Activated CD4-positive, alpha-beta T cell treated with anti-CD3 and anti-CD28 coated beads, Interleukin-2, amount 10 ng/mL, durations not matched to agents 7 days and 5 days (primary cell): ENCODE measurements around the gene AGTRAP. TPM values are rescaled to one million over a fixed set of nuclear protein-coding genes. Genes with fewer than 3 reads are reported as not detected.

ENCODE experiments used
- CTCF ChIA-PET: fragments of 350-600 bp; sonication (Branson Sonifier 250); formaldehyde crosslinking; loops from one replicate; lab custom pipeline; 2021; ENCODE audit warnings: antibody characterized with exemption; lab: Charles Lee
- POLR2A ChIA-PET: fragments of 350-600 bp; sonication (Branson Sonifier 250); formaldehyde crosslinking; loops from one replicate; lab custom pipeline; 2021; ENCODE audit warnings: antibody characterized with exemption; lab: Charles Lee
- DNase-seq: peaks from one replicate; pipeline ENCODE4 v3.0.0-alpha.2; 2020
- H3K27ac Mint-ChIP-seq: one replicate; pipeline ENCODE4 v1.8.0; 2021; ENCODE audit warnings: mild to moderate bottlenecking, moderate library complexity, mixed read lengths
- H3K27me3 Mint-ChIP-seq: one replicate; pipeline ENCODE4 v1.8.0; 2021; ENCODE audit warnings: mixed read lengths
- H3K36me3 Mint-ChIP-seq: one replicate; pipeline ENCODE4 v1.8.0; 2021; ENCODE audit warnings: low read depth, mixed read lengths
- H3K4me1 Mint-ChIP-seq: one replicate; pipeline ENCODE4 v1.8.0; 2021; ENCODE audit warnings: mixed read lengths
- H3K4me3 Mint-ChIP-seq: one replicate; pipeline ENCODE4 v1.8.0; 2021; ENCODE audit warnings: mild to moderate bottlenecking, moderate library complexity, mixed read lengths
- H3K9me3 Mint-ChIP-seq: one replicate; pipeline ENCODE4 v1.8.0; 2021; ENCODE audit warnings: mixed read lengths
- total RNA-seq, 2 experiments: library from RNA; stranded (reverse); gene quantifications; one replicate each; pipeline ENCODE4 v1.2.3, GENCODE V29; 2021

The AGTRAP gene
- total RNA-seq, 2 experiments from 2014 or later: 41.3 to 42.7 TPM

DNA sequence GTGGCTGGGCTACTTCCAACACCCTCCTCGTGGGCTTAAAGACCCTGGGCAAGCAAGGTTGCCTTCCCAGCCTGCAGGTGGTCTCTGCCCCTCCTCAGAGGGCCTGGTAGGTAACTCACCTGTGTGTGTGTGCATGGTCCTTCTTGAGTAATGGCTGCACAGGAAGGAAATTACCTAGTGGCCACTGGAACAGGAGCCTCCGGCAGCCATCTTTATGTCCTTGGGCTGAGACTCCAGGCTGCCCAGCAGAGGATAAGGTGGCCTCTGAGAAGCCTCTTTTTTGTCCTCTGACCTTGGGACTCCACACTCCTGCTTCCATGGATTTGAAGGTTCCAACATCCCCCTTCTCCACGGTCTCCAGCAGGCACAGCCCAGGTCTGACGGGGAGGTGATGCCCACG, 24.4 kb upstream of the AGTRAP start:
- Mint-ChIP-seq H3K9me3 (no peaks in the 10 kb centered on the region), H3K4me3 (no peak overlapping the region), H3K27me3 (no peaks in the 10 kb centered on the region), H3K36me3 (no peaks in the 10 kb centered on the region), H3K27ac (no peak overlapping the region), H3K4me1 (peaks cover 3% of the 10 kb centered on the region)
- ChIA-PET CTCF (interaction anchor here (1.0 to 1.1 kb wide), 3 partner anchors 8 to 47 kb away, joined by 3 to 5 read pairs (median 3); no protein-coding TSS in a partner anchor), POLR2A (no interaction called here)
- DNase-seq: no peak

DNA sequence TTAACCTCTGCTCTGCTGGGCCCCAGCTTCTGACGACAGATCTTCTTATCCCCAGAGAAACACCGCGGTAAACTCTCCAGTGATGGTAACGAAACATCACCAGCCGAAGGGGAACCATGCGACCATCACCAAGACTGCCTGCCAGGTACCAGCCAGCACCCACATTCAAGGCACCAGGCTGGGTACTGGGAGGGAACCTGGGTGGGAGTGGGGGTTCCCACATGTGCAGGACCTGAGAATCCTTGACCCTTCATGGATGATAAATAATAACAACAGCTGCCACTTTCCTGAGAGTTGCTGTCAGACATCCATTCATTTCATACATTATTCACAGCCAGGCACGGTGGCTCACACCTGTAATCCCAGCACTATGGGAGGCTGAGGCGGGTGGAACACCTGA, 23.7 kb upstream of the AGTRAP start:
- ChIA-PET POLR2A (no interaction called here), CTCF (no interaction called here)
- no peaks in the 10 kb centered on the region for H3K27me3 Mint-ChIP-seq
- DNase-seq: no peak
- H3K4me3 Mint-ChIP-seq: no peak overlapping the region
- no peaks in the 10 kb centered on the region for H3K36me3 Mint-ChIP-seq
- H3K9me3 Mint-ChIP-seq: no peaks in the 10 kb centered on the region
- H3K27ac Mint-ChIP-seq: no peak overlapping the region
- peaks cover 3% of the 10 kb centered on the region for H3K4me1 Mint-ChIP-seq

DNA sequence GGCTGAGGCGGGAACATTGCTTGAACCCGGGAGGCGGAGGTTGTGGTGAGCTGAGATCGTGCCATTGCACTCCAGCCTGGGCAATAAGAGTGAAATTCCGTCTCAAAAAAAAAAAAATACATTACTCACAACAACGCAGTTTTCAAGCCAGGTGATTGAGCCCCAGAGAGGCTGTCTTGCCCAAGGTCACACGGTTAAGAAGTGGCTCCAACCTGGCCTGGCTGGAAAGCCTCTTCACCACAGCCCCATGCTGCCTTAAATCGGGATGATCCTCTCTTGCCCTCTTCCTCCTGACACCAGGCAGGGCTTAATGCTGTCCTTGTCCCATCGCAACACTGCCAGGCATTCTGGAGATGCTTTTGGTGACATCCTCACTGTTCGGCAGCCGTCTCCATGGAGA, 22.8 kb upstream of the AGTRAP start:
- H3K36me3 Mint-ChIP-seq: no peaks in the 10 kb centered on the region
- H3K4me3 Mint-ChIP-seq: no peak overlapping the region
- CTCF ChIA-PET: no interaction called here
- no peak for DNase-seq
- H3K9me3 Mint-ChIP-seq: no peaks in the 10 kb centered on the region
- H3K27me3 Mint-ChIP-seq: no peaks in the 10 kb centered on the region
- POLR2A ChIA-PET: no interaction called here
- H3K27ac Mint-ChIP-seq: no peak overlapping the region
- peaks cover 3% of the 10 kb centered on the region for H3K4me1 Mint-ChIP-seq

DNA sequence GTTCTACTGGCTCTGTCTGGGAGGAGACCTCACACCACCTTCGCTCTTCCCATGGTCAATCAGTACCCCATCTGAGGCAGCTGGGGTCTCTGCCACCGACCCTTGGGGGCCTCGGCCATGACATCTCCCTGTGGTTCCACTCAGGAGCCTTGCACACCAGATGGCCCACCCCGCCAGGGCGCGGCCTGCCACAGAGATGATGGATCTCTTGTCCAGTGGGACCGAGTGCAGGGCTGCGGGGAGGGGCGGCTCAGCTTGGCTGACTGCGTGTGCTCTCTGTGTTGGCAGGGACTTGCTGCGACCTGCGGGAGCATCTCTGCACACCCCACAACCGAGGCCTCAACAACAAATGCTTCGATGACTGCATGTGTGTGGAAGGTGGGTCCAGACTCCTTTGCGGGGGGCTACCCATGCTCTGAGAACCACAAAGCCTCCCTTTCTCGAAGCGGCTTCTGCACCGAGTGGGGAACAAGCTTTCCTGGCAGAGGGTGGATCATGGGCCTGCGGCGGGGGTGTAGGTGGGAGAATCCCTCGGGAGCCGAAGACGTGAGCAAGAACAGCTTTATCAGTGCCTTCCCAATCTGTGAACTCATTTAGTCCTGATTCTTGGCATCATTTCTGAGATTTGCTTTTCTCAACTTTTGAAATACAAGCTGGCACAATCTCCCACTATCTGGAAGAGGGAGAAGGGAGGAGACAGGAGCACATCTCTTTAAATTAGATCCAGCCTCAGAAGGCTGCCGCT, 20.9 kb upstream of the AGTRAP start:
- DNase-seq: no peak
- no peaks in the 10 kb centered on the region for H3K9me3 Mint-ChIP-seq
- no peak overlapping the region for H3K27ac Mint-ChIP-seq
- ChIA-PET CTCF (interaction anchor here (1.0 to 2.1 kb wide), 3 partner anchors 9 to 65 kb away, joined by 3 to 7 read pairs (median 4); no protein-coding TSS in a partner anchor), POLR2A (no interaction called here)
- peaks cover 15% of the 10 kb centered on the region for H3K4me1 Mint-ChIP-seq
- H3K27me3 Mint-ChIP-seq: no peaks in the 10 kb centered on the region
- no peaks in the 10 kb centered on the region for H3K36me3 Mint-ChIP-seq
- H3K4me3 Mint-ChIP-seq: no peak overlapping the region

DNA sequence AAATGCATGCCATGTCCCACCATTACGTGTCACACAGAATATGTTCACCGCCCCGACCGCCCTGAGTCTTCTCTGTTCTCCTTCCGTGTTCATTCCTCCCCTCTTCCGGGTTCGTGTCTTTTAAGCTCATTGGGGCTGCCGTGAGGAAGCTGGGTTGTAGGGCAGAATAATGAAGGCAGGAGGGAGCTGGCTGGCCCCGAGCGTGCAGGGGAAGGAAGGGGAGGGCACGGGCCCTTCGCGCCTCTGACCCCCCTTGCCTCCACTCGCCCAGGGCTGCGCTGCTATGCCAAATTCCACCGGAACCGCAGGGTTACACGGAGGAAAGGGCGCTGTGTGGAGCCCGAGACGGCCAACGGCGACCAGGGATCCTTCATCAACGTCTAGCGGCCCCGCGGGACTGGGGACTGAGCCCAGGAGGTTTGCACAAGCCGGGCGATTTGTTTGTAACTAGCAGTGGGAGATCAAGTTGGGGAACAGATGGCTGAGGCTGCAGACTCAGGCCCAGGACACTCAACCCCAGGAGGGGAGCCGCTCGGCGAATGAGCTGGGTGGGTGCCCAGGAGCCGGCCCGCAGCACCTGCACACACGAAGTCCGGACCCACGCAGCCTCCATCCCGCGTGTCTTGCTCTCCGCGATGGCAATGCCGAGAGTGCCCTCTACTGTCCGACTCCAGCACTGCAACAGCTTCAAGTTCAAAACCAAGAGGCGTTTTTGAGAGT, 16.5 kb upstream of the AGTRAP start:
- ChIA-PET POLR2A (interaction anchor here (0.6 to 2.0 kb wide), 3 partner anchors 11 to 60 kb away, joined by 6 to 12 read pairs (median 11); partner anchors contain the start of gene FBXO6), CTCF (interaction anchor here (0.6 to 3.7 kb wide), 27 partner anchors 8 to 1300 kb away, joined by 3 to 20 read pairs (median 6); partner anchors contain the start of genes AGTRAP, CLCN6, FBXO2 and FBXO44)

DNA sequence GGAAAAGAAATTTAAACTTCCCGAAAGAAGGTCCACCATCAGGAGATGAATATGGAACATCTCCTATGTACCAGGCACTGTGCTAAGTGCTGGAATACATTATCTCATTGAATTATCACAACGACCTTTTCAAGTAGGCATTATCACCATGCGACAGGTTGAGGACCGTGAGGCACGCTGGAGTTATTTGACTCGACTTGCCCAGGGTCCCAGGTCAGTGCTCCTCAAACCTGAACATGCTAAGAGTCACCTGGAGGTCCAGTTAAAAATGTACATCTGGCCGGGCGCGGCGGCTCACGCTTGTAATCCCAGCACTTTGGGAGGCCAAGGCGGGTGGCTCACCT, 15.9 kb upstream of the AGTRAP start:
- peak overlapping the region; percentile 90 for H3K27ac Mint-ChIP-seq

More for the DNA sequence above, 16.5 kb upstream of the AGTRAP start:
- H3K4me1 Mint-ChIP-seq: peaks cover 17% of the 10 kb centered on the region
- no peaks in the 10 kb centered on the region for H3K27me3 Mint-ChIP-seq
- no peaks in the 10 kb centered on the region for H3K9me3 Mint-ChIP-seq
- H3K27ac Mint-ChIP-seq: peak overlapping the region; percentile 90
- peak; percentile 87 for DNase-seq
- no peaks in the 10 kb centered on the region for H3K36me3 Mint-ChIP-seq
- H3K4me3 Mint-ChIP-seq: peak overlapping the region; percentile 74

DNA sequence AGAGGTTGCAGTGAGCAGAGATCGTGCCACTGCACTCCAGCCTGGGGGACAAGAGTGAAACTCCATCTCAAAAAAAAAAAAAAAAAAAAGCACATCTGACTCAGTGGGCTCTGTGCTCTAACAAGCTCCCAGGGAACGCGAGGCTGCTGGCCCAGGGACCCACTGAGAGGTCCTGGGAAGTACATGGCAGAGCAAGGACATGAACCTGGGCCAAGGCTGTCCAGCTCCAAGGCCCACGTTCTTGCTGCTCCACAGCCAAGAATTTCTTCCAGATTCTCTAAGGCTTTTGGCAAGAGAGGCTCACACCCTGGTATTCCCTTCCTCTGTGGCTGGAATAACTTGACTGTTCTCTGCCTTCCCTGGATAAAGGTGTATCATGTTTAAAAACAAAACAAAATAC, 15.4 kb upstream of the AGTRAP start:
- no peak overlapping the region for H3K27ac Mint-ChIP-seq

More for the DNA sequence above, 15.9 kb upstream of the AGTRAP start:
- Mint-ChIP-seq H3K9me3 (no peaks in the 10 kb centered on the region), H3K27me3 (no peaks in the 10 kb centered on the region), H3K4me3 (peak overlapping the region; percentile 74), H3K36me3 (no peaks in the 10 kb centered on the region), H3K4me1 (peaks cover 22% of the 10 kb centered on the region)
- DNase-seq: no peak
- POLR2A ChIA-PET: interaction anchor here (0.8 to 2.0 kb wide), 2 partner anchors 11 to 56 kb away, joined by 6 to 12 read pairs; partner anchors contain the start of gene FBXO6
- CTCF ChIA-PET: interaction anchor here (0.5 to 3.7 kb wide), 26 partner anchors 9 to 1300 kb away, joined by 3 to 20 read pairs (median 6); partner anchors contain the start of genes AGTRAP, CLCN6, FBXO2 and FBXO44

DNA sequence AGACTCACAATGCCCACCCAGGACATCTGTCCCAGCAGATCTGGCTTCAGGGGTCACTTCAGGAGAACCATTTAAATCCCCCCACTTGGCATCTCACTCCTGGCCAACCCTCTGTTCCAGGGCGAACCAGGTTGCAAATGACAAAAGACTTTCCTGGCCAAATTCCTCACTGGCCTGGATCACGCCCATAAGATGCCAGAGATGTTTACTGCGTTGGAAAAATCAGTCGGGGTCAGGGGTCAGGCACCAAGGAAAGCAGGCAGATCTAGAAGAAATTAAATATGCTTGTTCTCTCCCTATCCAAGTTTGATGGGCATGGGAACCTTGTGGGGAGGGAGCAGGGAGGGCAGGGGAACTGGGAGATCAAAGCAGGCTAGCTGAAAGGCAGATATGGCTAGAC, 14.6 kb upstream of the AGTRAP start:
- no peaks in the 10 kb centered on the region for H3K9me3 Mint-ChIP-seq
- DNase-seq: no peak
- no peaks in the 10 kb centered on the region for H3K36me3 Mint-ChIP-seq
- no peak overlapping the region for H3K4me3 Mint-ChIP-seq
- POLR2A ChIA-PET: no interaction called here
- H3K4me1 Mint-ChIP-seq: peaks cover 33% of the 10 kb centered on the region
- no peaks in the 10 kb centered on the region for H3K27me3 Mint-ChIP-seq
- CTCF ChIA-PET: interaction anchor here (0.7 to 3.7 kb wide), 5 partner anchors 21 to 84 kb away, joined by 3 to 20 read pairs (median 15); partner anchors contain the start of genes FBXO2, FBXO44 and FBXO6
- no peak overlapping the region for H3K27ac Mint-ChIP-seq

More for the DNA sequence above, 15.4 kb upstream of the AGTRAP start:
- peaks cover 27% of the 10 kb centered on the region for H3K4me1 Mint-ChIP-seq
- DNase-seq: no peak
- POLR2A ChIA-PET: no interaction called here
- peak overlapping the region; percentile 74 for H3K4me3 Mint-ChIP-seq
- CTCF ChIA-PET: interaction anchor here (0.5 to 3.7 kb wide), 13 partner anchors 11 to 1180 kb away, joined by 3 to 20 read pairs (median 7); partner anchors contain the start of genes CLCN6, FBXO2, FBXO44 and FBXO6
- H3K36me3 Mint-ChIP-seq: no peaks in the 10 kb centered on the region
- H3K9me3 Mint-ChIP-seq: no peaks in the 10 kb centered on the region
- H3K27me3 Mint-ChIP-seq: no peaks in the 10 kb centered on the region

DNA sequence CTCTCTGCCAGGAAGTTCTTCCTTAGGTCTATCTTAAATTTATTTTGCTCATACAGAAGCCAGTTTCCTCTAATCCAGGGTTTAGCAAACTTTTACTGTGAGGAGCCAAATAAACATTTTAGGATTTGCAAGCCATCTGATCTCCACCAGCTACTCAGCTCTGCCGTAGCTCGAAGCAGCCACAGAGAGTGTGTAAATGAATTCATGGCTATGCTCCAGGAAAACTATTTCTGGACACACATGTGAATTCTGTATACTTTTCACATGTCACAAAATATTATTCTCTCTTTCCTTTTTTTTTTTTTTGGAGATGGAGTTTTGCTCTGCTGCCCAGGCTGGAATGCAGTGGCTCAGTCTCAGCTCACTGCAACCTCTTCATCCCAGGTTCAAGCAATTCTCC, 13.4 kb upstream of the AGTRAP start:
- Mint-ChIP-seq H3K4me1 (peaks cover 33% of the 10 kb centered on the region), H3K4me3 (no peak overlapping the region), H3K9me3 (no peaks in the 10 kb centered on the region), H3K27ac (no peak overlapping the region), H3K36me3 (no peaks in the 10 kb centered on the region), H3K27me3 (no peaks in the 10 kb centered on the region)
- ChIA-PET CTCF (interaction anchor here (0.6 to 1.1 kb wide), 3 partner anchors 71 to 610 kb away, joined by 3 to 5 read pairs (median 3); no protein-coding TSS in a partner anchor), POLR2A (no interaction called here)
- no peak for DNase-seq

DNA sequence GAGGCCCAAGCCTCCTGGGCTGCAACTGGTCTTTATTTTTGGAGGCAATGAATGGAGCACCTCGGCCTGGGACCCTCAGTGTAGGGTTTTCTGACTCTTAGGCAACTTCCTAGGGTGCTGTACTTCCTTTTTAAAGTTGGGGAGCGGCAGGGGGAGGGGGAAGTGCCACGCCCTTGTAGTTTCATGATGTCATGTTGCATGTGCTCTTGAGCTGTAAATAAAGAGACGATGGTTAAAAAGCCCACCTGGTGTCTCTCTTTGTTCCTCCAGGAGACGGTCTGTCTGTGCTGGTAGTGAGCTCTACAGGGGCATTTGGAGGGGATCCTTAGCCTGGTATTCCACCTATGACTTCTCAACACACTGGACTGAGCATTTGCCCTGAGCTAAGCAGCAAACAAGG, 10.3 kb upstream of the AGTRAP start:
- CTCF ChIA-PET: interaction anchor here (0.7 to 1.4 kb wide), 3 partner anchors 8 to 67 kb away, joined by 3 read pairs; no protein-coding TSS in a partner anchor
- peaks cover 34% of the 10 kb centered on the region for H3K4me1 Mint-ChIP-seq

DNA sequence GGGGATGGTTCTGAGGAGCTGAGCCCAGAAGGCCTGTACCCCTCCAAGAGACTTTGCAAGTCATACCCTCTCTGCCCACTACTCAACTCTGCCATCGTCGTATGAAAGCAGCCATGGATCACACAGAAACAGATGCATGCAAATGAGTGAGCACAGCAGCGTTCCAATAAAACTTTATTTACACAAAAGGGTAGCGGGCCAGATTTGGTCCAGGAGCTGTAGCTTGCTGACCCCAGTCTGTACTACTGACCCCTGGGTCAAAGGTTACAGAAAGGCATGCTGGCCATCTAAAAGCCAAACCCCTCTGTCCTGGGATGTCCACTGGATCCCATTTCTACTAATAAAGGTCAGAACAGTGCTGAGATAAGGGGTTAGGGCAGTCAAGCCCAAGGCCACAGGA, 8.8 kb upstream of the AGTRAP start:
- Mint-ChIP-seq H3K4me1 (peaks cover 49% of the 10 kb centered on the region), H3K36me3 (no peaks in the 10 kb centered on the region), H3K9me3 (no peaks in the 10 kb centered on the region), H3K4me3 (no peak overlapping the region), H3K27ac (no peak overlapping the region), H3K27me3 (no peaks in the 10 kb centered on the region)
- POLR2A ChIA-PET: no interaction called here
- no peak for DNase-seq
- CTCF ChIA-PET: interaction anchor here (1.3 kb wide), 1 partner anchor 9 kb away, joined by 4 read pairs; the partner anchor contains the start of gene AGTRAP

More for the DNA sequence above, 10.3 kb upstream of the AGTRAP start:
- Mint-ChIP-seq H3K27me3 (no peaks in the 10 kb centered on the region), H3K27ac (peak overlapping the region; percentile 19), H3K4me3 (no peak overlapping the region), H3K9me3 (no peaks in the 10 kb centered on the region), H3K36me3 (no peaks in the 10 kb centered on the region)
- no peak for DNase-seq
- POLR2A ChIA-PET: no interaction called here

DNA sequence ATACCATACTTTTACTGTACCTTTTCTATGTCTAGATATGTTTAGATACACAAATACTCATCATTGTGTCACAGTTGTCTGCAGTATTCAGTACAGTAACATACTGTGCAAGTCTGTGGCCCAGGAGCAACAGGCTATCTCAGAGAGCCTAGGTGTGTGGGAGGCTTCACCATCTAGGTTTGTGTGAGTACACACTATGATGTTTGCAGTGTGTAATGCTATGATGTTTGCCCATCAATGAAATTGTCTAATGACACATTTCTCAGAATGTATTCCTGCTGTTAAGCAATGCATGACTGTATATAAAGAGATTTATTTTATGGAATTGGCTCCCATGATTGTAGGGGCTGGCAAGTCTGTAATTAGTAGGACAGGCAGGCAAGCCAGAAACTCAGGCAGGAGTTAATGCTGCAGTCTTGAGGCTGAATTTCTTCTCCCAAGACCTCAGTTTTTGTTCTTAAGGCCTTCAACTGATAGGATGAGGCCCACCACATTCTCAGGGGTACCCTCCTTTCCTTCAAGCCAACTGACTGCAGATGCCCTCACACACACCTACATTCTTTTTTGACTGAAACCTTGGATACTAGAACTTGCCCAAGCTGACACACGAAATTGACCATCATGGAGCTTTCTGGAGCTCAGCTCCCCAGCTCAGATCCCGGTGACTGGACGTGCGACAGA, 7.7 kb upstream of the AGTRAP start:
- Mint-ChIP-seq H3K27ac (peak overlapping the region; percentile 60), H3K4me3 (no peak overlapping the region), H3K4me1 (peaks cover 56% of the 10 kb centered on the region), H3K27me3 (no peaks in the 10 kb centered on the region), H3K9me3 (no peaks in the 10 kb centered on the region), H3K36me3 (no peaks in the 10 kb centered on the region)
- DNase-seq: no peak
- POLR2A ChIA-PET: no interaction called here
- CTCF ChIA-PET: interaction anchor here (1.0 kb wide), 1 partner anchor 9 kb away, joined by 3 read pairs; no protein-coding TSS in a partner anchor
